GM19099 (cell line): ENCODE results near the gene GDPD3.

ENCODE experiments used
- POLR2A ChIP-seq: IDR thresholded peaks from 3 replicates; pipeline ENCODE4 v1.6.1; 2011; ENCODE audit warnings: low read depth; ENCODE audit not compliant: insufficient read length; ENCODE audit errors: extremely low read depth

GDPD3 gene

DNA sequence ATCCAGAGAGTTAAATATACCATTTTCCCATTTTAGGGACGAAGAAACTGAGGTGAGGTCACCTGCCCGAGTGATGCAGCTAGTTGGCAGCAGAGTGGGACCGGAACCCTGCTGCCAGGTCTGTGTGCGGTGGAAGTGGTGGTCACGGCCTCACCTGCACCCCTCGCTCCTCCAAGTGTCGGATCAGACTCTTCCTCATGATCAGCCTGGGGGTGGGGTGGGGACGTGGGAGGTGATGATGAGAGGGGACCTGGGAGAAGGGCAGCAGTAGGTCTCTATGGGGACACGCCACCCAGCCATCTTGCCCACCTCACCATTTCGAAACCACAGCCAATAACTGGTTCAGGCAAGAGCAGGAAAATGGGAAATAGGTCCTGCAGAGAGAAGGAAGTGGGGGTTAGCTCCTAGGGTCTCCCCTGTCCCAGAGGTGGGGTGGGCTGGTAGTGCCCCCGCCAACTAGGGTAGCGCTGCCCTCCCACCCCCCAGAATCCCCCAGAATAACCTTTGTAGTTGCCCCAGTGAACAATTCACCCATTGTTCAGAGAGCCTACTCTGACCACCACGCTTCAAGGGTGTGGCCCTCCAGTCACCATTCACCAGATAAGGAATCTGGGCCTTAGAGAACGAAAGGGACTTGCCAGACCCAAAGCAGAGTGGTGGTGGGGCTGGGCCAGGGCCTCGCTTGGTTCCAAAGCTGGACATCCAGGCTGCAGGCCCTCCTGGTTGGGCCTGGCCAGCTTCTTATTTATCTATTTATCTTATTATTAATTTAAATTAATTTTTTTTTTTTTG is 5.1 kb downstream of the GDPD3 start:
- no peak for TF ChIP-seq POLR2A

DNA sequence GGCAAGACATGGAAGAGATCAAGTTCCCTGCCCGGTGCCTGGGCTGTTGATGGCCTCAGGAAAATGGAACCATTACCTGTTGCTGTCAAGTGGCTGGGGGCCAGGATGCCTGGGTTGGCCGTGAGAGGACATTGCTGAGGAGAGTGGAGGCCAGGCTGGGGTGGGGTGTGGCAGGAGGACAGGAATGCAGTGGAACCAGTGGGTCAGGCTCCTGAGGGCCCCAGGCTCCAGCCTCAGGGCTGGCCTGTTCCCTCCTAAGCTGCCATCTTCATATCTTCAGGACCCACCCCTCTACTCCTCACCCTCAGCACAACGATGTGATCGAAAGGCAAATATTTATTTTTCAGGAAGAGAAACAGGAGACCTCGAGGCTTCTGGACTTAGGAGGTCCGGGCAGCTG is 8.8 kb downstream of the GDPD3 start:
- no peak for TF ChIP-seq POLR2A

DNA sequence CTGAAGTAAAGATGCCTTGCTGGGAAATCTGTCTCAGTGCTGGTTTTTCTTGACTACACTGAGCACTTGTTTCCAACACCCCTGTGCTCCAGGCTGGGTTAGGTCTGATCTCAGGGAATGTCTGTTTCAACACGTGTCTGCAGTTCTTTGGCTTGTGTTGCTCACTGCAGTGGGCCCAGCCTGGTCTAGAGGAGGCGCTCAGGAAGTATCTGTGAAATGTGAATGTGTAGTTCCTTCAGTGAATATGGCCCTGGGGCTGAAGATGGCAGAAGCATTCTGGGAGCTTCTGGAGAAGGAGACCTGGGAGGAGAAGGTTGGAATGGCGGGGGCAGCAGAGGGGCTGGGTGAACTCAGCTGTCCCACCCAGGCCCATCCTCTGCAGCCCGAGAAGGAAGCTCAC is 9.2 kb downstream of the GDPD3 start:
- no peak for TF ChIP-seq POLR2A

DNA sequence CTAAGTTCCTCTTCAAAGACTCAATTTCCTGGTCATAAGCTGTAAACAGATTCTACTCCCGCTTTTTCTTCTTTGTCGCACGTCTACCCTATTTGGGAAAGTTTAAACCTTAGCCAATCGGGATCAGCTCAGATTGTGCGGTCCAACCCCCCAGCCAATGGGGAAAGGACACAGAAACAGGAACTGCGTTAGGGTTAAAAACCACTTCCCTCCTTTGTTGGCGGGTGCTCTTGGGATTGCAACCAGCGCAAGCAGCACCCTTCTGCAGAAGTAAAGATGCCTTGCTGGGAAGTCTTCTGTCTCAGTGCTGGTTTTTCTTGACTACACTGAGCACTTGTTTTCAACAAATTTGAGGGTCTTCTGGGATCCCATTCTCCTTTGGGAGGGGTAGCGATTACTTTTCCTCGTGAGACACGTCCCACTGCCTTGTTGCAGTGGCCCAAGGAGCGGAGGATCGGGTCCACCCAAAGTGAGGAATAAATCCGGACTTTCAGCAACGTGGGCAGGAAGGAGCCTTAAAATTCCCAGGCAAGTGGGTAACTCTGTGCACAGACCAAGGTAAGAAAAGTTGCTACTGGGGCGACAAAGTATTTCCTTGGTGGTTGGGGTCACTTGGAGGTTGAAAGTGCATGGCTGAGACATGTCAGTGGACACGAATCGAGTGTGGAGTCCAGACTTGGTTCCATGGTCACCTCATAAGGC is 16.3 kb downstream of the GDPD3 start:
- TF ChIP-seq POLR2A, result no peak

DNA sequence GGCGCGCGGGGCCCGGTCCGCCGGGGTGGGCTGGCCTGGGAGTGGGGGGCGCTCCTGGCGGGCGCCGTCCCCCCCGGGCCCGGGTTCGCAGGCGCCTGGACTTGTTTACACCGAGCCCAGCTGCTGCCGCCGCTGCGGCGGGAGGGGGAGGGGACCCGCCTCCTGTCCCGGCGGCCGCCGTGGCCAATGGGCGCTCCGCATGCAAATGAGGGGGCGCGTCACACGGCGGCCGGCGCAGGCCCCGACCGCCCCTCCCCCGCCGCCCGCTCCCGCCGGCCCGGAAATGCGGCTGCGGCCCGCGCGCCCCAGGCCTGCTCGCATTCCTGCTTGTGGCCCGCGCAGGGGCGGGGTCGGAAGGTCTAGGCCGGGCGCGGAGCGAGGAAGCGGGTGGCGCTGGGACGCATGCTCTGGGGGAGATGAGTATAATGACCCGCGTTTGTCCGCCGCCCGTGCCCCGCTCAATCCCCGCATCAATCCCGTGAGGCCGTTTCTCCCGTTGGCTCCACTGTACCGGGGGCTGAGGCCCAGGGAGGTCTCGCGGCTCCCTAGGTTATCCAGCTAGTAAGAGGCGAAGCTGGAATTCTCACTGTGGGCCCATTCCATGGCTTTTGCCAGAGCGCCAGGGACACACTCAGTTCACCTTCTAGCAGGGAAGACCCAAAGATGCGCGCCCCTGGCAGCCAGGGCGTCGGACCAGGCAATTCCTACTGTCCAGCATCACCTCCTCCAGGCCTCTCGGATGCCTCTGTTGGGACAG is 17.1 kb downstream of the GDPD3 start, which contains the start of gene YPEL3:
Gene YPEL3 (minus strand): TSS at position 109 of the 757 bp plus-strand sequence. CDS start 731 bp downstream, outside the sequence.
- TF ChIP-seq POLR2A, result peak; percentile 81

DNA sequence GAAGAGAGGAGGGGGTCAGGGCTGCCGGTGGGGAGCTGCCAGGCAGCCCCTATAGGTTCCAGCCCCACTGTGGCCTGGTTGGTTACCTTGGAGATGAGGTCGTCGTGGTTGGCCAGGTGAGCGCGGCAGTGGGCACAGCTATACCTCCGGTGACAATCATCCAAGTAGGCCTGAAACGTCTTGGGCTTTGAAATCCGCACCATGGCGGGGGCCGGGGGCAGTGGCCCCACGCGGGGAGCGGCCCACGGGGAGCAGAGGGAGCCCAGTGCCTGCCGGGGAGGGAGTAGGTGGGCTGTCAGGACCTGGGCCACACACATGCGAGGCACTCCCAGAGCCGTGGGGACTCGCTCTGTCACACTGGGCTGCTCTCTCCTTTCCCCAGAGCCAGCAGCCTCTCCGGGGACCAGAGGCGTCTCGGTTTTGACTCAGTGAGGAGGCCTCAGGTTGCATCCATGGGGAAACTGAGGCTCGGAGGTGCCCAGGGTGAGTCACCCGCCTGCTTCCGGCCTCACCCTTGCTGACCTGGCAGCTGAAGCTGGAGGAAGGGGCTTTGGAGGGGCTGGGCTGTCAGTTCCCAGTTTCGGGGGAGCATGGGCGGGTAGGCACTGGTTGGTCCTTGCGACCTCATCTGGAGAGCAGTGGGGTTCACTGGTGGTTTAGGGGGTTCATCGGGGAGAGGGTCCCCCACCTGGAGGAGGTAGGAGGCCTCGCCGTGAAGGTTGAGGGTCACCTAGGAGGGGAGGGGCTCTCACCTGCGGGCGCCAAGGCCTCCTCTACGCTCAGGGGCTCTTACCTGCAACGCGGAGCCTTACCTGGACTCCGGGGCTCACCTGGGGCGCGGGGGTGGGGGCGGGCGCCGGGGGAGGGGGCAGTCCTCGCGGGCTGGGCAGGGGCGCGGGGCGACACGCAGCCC is 17.9 kb downstream of the GDPD3 start:
- TF ChIP-seq POLR2A, result no peak

DNA sequence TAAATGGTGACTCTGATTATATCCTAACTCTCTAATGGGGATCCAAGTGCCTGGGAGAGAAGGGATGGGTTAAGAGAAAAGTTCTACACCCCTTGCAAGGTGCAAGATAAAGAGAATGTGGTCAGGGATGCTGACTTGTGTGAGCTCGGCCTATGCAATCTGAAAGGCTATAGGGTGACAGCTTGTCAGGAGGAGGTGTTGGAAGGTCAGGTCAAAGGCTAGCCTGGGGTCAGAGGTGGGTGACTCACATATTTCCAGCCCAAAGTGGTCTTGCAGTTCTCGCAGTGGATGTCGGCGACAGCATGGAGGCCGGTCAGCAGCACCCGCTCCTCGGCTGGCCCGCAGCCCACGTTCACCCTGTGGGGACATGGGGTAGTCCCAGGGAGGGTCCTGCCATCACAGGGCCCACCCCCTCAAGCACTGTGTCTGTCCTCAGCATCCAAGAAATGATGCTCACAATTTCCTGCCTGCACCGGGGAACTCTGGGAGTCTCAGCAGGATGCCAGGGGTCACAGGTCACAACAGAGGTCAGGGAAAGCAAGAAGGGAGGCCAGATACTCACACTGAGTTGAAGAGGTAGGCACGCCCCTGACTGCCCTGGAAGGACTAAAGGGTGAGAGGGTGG is 18.7 kb downstream of the GDPD3 start:
- TF ChIP-seq POLR2A, result no peak

DNA sequence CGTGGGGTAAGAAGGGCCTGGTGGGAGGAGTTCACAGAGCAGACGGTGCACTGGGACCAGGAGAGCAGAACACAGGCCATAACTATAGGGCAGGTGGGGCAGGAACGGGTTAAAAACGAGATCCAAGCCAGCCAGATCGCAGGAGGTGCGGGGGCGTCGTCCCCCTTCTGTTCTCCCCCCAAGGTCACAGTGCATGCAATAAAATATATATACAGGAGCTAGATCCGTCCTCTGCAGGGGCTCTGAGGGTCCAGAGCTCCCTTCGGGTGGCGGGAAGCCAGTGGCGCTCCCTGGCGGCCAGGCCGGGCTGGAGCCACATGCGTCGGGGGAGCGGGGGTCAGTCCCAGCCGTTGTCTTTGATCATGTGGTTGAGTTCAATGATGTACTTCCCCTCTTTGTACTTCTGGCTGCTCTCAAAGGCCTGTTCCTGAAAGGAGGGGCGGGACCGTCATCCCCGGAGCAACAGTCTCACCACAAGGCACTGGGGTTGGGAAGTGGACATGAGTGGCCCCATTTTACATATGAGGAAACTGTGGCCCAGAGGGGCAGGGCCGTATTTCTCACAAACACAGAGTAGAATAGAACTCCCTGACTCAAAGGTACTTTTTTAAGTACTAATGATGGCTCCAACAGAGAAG is 20.8 kb downstream of the GDPD3 start:
- TF ChIP-seq POLR2A, result peak; percentile 45

DNA sequence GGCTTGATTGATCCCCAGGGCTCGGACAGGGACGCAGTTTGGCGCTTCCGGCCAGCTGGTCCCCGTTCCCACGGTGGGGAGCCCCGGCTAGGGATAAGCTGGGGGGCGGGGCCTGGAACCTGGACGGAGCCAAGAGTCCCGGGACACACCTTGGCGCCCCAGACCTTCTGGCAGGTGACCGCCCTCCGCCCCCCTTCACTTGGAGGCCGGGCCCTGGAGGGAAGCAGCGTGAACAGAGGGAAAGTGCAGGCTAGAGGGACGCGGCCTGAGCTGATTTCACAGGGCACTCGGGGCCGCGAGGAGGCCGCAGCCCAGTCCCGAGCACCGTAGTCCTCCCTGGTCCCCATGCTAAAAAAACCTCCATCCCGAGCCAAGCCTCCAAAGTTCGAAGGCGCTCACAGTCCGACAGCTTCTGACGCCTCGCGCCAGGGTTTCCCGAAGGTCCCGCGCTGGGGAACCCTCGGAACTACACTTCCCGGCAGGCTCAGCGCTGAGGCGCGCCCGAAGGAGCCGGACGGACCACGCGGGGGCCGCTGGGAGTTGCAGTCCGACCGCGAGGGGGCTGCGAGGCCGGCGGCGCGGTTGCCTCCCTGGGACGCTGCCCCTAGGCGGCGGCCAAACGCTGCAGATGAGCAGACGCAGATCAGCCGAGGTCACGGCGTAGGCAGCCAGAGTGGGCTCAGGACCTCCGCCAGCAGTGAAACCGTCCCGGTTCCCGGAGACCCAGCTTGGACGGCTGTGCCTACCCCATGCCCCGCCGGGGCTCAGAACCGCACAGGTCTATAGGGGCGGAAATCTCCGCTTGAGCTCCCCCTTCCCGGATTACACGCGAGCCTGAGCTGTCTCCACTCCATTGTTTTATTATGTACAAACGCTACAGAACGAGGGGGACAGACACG is 21.6 kb downstream of the GDPD3 start, which contains the start of gene TBX6:
Gene TBX6 (minus strand): TSS at position 451 of the 899 bp plus-strand sequence. CDS start 731 bp downstream, outside the sequence.
- TF ChIP-seq POLR2A, result peak; percentile 73

DNA sequence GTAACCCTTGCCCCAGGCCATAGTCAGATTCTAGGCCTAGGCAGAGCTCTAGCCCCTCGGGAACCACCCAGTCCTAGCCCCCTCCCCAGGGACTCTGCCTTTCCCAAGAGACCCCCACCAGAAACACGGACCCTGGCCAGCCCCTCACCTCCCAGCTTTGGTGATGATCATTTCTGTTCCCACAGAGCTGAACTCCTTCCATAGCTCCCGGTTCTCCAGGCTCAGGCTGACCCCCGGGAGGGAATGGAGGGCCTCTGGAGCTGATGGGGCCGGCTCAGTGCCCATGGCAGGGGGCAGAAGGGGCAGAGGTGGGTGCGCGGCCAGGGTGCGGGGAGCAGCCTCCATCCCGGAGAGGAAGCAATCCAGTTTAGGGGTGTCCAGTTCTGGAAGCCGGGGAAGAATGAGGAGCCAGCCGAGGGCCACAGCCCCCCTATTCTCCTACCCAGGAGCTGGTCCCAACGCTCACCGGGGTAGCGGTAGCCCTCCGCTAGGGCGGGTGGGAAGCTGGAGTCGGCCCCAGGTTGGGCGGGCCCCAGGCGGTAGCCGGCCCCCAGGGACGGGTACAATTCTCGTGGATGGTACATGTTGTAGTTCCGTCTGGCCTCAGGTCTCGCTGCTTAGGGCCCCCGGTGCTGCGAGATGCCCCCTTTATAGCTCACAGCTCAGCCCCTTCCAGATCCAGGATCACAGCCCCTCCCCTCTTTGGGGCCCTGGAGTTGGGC is 22.6 kb downstream of the GDPD3 start:
- TF ChIP-seq POLR2A, result no peak

DNA sequence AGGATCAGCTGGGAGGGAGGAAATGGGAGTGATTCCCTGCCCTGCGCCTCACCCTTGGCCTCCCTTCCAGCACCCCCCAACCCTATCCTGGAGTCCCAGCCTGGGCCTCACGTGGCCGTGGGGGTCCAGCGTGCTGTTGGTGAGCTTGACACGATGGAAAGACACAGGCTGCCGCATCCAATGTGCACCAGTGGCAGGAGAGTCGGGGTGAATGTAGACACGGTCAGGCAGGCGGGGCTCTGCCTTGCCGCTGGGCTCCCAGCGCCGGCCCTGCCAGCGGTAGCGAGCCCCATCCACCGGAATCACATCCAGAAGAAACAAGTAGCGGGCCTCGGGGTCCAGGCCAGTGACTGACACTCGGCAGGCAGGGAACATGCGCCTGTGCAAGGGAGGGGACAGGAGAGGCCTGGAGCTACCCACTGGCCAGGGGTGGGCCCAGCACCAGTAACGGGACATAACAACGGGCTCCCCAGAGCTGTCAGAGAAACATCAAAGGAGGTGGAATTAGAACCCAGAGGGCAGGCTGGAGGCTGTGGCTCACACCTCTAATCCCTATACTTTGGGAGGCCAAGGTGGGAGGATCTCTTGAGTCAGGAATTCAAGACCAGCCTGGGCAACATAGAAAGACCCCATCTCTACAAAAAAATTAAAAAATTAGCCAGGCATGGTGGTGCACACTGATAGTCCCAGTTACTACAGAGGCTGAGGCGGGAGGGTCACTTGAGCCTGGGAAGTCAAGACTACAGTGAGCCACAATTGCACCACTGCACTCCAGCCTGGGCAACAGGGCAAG is 24.3 kb downstream of the GDPD3 start:
- TF ChIP-seq POLR2A, result no peak
